Thymus (tissue), 11 donors: Measurements from ENCODE around the gene COCH. TPM values are rescaled to one million over a fixed set of nuclear protein-coding genes. Genes with fewer than 3 reads are reported as not detected.

Source experiments
- DNase-seq, 9 donors: peaks; one replicate each; pipeline ENCODE4 v3.0.0-alpha.2; 2013; ENCODE audit warnings: low spot score in 9 of 9, low read depth in 6 of 9, missing footprints in 1 of 9
- H3K27ac ChIP-seq, 2 donors: one replicate each; pipeline ENCODE4 v1.5.1; 2013; ENCODE audit warnings: control low read depth in 1 of 2, low read depth in 1 of 2, low read length in 1 of 2, mild to moderate bottlenecking in 1 of 2, moderate library complexity in 1 of 2
- H3K27me3 ChIP-seq, 2 donors: one replicate each; pipeline ENCODE4 v1.5.1; 2013; ENCODE audit warnings: low read length in 1 of 2; ENCODE audit not compliant: control insufficient read depth in 2 of 2, insufficient read depth in 1 of 2
- H3K36me3 ChIP-seq, 2 donors: one replicate each; pipeline ENCODE4 v1.5.1; 2013; ENCODE audit warnings: low read length in 1 of 2, mild to moderate bottlenecking in 1 of 2, moderate library complexity in 1 of 2; ENCODE audit not compliant: control insufficient read depth in 2 of 2, insufficient read depth in 2 of 2
- H3K4me1 ChIP-seq, 2 donors: one replicate each; pipeline ENCODE4 v1.5.1; 2013; ENCODE audit warnings: low read length in 2 of 2; ENCODE audit not compliant: control insufficient read depth in 2 of 2, insufficient read depth in 2 of 2
- H3K4me3 ChIP-seq, 2 donors: one replicate each; pipeline ENCODE4 v1.5.1; 2013; ENCODE audit warnings: low read length in 2 of 2, control low read depth in 1 of 2, mild to moderate bottlenecking in 1 of 2
- H3K9me3 ChIP-seq, 2 donors: one replicate each; pipeline ENCODE4 v1.5.1; 2013; ENCODE audit warnings: low read length in 1 of 2, mild to moderate bottlenecking in 1 of 2; ENCODE audit not compliant: control insufficient read depth in 2 of 2, insufficient read depth in 1 of 2
- WGBS: extraction: QIAGEN DNeasy Blood & Tissue Kit; methylation state at CpG from one replicate; pipeline ENCODE4 v1.1.7; 2013; 5-methylcytosine and 5-hydroxymethylcytosine counted together
- polyA plus RNA-seq: library from polyadenylated mRNA; stranded (reverse); fragments of 200-250 nt; gene quantifications from one replicate; pipeline ENCODE4 v1.2.3, GENCODE V29; 2013
- total RNA-seq: library from RNA; stranded (reverse); fragments of 120-200 nt; gene quantifications from one replicate; pipeline ENCODE4 v1.2.4, GENCODE V29; 2013
- donor health status: healthy.

The COCH gene
- total and polyA plus RNA-seq, 2 donors, result 1.7 TPM

DNA sequence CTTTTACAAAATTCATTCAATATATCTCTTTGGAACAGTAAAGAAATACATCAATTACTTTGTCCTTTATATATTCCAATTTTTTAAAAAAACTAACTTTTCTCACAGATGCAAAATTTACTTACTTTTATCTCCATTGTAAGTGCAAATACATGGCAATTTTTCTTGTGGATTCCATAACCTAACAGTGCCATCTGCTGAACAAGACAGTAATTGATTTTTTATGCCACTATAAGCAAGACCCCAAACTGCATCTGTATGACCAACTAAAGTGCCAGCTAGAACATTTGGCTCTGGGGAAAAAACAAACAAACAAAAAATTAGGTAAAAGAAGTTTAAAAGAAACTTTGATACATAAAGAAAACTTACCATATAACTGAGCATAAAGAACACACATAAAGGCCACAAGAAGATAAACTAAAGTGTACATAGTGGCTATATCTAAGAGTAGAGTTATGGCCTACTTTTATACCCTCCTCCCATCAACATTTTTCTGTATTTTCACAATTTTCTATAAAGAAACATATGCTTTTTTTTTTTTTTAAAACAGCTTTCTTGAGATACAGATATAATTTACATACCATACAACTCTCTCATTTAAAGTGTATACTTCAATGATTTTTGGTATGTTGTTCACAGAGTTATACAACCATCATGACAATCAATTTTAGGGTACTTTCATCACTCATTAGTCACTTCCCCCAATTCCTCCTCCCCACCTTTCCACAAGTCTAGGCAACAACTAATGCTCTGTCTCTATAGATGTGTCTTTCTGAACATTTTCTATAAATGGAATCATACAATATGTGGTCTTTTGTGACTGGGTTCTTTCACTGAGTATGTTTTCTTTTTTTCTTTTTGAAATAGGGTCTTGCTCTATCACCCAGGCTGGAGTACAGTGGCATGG lies 32.6 kb downstream of the COCH start:
- Histone ChIP-seq H3K4me3 (no peak overlapping the region), H3K27ac (no peak overlapping the region), H3K27me3 (no peaks in the 10 kb centered on the region), H3K4me1 (no peaks in the 10 kb centered on the region), H3K9me3 (no peaks in the 10 kb centered on the region), H3K36me3 (peaks cover 5 to 30% of the 10 kb centered on the region in 2 donors)
- DNase-seq, result peak in 5 of 9 donors; percentile 9 to 42 (median 18)

DNA sequence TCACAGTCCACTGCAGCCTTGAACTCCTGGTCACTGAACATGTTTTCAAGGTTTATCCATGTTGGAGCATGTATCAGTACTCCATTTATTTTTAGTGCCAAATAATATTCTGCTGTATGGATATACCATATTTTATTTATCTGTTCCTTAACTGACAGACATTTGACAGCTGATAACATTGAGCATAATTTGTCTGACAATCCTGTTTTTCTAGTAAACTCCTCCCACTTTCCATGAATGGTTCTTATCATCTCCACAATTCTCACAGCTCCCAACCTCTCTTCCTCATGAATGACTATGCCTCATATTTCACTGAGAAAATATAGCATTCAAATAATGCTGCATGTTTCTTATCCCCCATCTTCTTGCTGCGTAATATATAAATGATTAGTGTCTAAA lies 33.3 kb downstream of the COCH start:
- H3K27ac ChIP-seq, result no peak overlapping the region
- H3K9me3 ChIP-seq, result no peaks in the 10 kb centered on the region
- no peak for DNase-seq
- H3K4me3 ChIP-seq, result no peak overlapping the region
- peaks cover 5 to 27% of the 10 kb centered on the region in 2 donors for H3K36me3 ChIP-seq
- WGBS, result 100% methylated on average over 1 of the region's 1 CpG
- H3K27me3 ChIP-seq, result no peaks in the 10 kb centered on the region
- no peaks in the 10 kb centered on the region for H3K4me1 ChIP-seq

DNA sequence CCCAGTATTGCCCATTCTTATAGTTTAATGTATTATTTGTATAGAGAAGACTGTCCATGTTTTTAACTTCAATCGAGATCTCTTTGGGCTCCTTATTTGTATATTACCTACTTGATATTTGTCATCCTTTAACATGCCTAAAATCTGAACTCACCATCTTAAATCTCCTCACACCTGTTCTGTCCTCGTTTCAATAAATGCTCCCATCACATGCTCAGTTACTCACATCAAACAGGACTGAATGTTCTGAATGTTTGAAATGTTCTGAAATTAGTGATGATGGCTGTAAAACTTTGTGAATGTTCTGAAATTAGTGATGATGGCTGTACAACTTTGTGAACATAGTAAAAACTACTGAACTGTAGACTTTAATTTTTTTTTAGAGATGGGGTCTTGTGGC lies 34.5 kb downstream of the COCH start:
- Histone ChIP-seq H3K27me3 (no peaks in the 10 kb centered on the region), H3K9me3 (no peaks in the 10 kb centered on the region), H3K36me3 (peaks cover 5 to 27% of the 10 kb centered on the region in 2 donors), H3K27ac (no peak overlapping the region), H3K4me1 (no peaks in the 10 kb centered on the region), H3K4me3 (no peak overlapping the region)
- DNase-seq, result no peak
- WGBS, result 95% methylated on average over 2 of the region's 2 CpGs

DNA sequence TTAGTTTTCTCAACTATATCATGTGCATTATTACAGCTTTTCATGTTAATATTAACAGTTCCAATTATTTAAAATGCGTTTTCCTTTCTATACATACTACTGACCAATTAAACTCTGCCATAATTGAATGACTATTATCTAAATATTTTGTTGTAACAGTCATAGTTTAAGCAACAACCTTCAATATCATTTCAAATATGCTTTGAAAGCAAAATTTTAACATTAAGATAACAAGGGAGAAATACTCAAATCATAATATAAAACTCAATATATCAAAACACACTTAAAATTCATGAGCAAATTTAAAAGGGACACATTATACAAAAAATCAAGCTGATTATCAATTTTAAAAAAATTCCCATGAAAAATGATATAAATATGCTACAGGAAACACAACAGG lies 40.5 kb downstream of the COCH start:
- Histone ChIP-seq H3K4me3 (no peak overlapping the region), H3K4me1 (no peaks in the 10 kb centered on the region), H3K36me3 (peaks cover 0 to 10% of the 10 kb centered on the region in 2 donors), H3K9me3 (no peaks in the 10 kb centered on the region), H3K27me3 (no peaks in the 10 kb centered on the region), H3K27ac (no peak overlapping the region)
- WGBS, result 100% methylated on average over 1 of the region's 1 CpG
- DNase-seq, result no peak

DNA sequence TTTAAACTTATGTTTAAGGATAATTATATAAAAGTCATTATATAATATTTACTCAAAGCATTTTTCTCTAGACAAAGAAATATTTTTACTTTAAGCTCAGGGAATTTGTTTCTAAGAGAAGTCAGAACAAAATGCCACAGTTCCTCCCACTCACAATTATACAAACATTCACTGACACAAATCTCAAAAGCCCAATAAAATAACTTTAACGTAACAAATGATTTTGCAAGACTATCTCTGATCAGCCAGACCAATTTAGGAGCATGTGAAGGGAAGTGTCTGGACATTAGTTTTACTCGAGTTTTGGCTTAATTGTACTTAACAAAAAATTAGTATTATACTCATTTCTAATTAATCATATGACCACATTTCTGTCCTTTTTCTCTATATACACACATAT lies 41.2 kb downstream of the COCH start:
- Histone ChIP-seq H3K36me3 (peaks cover 0 to 9% of the 10 kb centered on the region in 2 donors), H3K4me1 (no peaks in the 10 kb centered on the region), H3K27me3 (no peaks in the 10 kb centered on the region), H3K27ac (no peak overlapping the region), H3K4me3 (no peak overlapping the region), H3K9me3 (no peaks in the 10 kb centered on the region)
- 97% methylated on average over 2 of the region's 2 CpGs for WGBS
- DNase-seq, result no peak

DNA sequence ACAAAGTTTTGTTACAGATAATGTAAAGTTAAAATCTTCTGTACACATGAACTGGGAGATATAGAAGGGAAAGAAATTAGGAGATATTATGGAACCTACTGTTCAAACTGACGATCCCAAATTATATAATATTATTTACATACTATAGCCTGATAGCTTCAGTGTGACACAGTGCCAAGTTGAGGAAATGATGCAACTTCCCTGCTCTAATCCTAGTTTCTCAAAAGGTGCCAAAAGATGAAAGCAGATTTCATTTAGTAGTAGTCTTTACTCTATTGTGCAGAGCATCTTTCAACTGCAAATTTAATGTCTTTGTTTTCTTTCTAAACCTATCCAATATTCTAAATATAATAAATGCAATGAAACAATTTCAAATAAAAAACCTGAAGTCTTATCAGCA lies 46.9 kb downstream of the COCH start:
- Histone ChIP-seq H3K27ac (no peak overlapping the region), H3K4me1 (no peaks in the 10 kb centered on the region), H3K36me3 (peaks cover 0 to 3% of the 10 kb centered on the region in 2 donors), H3K27me3 (no peaks in the 10 kb centered on the region), H3K4me3 (no peak overlapping the region), H3K9me3 (no peaks in the 10 kb centered on the region)
- no peak for DNase-seq
- WGBS, result 91% methylated on average over 1 of the region's 1 CpG

DNA sequence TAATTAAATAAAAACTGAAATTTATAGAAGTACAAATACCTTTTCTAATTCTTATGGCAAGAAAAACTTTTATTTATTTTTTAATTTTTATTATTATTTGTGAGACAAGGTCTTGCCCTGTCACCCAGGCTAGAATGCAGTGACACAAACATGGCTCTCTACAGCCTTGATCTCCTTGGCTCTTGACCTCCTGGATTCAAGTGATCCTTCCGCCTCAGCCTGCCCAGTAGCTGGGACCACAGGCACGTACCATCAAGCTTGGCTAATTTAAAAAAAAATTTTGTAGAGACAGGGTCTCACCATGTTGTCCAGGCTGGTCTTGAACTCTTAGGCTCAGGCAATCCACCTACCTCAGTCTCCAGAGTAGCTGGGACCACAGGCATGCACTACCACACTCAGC lies 47.4 kb downstream of the COCH start:
- H3K4me3 ChIP-seq, result no peak overlapping the region
- no peaks in the 10 kb centered on the region for H3K4me1 ChIP-seq
- DNase-seq, result no peak
- H3K9me3 ChIP-seq, result no peaks in the 10 kb centered on the region
- no peaks in the 10 kb centered on the region for H3K27me3 ChIP-seq
- H3K36me3 ChIP-seq, result peaks cover 0 to 3% of the 10 kb centered on the region in 2 donors
- no peak overlapping the region for H3K27ac ChIP-seq
- WGBS, result 97% methylated on average over 2 of the region's 2 CpGs

DNA sequence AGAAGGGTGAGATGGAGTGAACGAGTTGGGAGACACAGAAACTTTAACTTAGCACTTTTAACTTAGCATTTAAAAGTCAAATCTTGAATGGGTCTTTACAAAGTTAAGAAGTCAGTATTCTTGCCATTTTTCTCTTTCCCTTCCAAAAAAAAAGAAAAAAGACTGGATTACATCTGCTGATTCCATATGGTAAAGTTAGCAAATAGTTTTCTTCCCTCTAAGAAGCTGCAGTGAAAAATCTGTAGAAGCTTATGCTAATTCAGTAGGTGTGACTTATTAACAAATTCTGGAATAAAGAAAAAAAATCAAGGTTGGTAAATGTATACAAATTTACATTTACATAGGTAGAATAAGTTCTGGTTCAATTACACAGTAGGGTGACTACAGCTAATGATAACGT lies 50.9 kb downstream of the COCH start:
- Histone ChIP-seq H3K4me3 (no peak overlapping the region), H3K36me3 (no peaks in the 10 kb centered on the region), H3K9me3 (no peaks in the 10 kb centered on the region), H3K27me3 (no peaks in the 10 kb centered on the region), H3K4me1 (no peaks in the 10 kb centered on the region), H3K27ac (no peak overlapping the region)
- 95% methylated on average over 2 of the region's 2 CpGs for WGBS
- no peak for DNase-seq

DNA sequence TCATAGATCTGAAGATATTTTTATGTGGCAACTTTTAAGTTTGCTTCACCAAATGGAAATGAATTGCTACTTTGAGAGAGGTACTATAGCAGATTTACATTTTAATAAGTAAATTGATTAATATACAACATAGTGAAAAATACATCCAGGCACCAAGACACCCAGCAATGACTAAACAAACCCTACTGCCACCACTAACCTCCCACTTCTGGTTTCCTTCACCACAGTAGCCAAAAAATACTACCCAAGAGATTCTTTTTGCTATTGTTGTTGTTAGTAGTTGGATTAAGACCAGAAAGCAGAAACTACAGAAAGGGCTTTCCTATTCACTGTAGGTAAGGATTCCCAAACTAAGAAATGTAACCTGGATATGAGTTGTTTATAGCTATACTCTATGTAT lies 54.1 kb downstream of the COCH start:
- no peak for DNase-seq
- no peak overlapping the region for H3K4me3 ChIP-seq
- peaks cover 0 to 3% of the 10 kb centered on the region in 2 donors for H3K36me3 ChIP-seq
- no peaks in the 10 kb centered on the region for H3K4me1 ChIP-seq
- H3K27me3 ChIP-seq, result no peaks in the 10 kb centered on the region
- no peak overlapping the region for H3K27ac ChIP-seq
- H3K9me3 ChIP-seq, result no peaks in the 10 kb centered on the region
